Smooth muscle cell of bladder (primary cell): ENCODE measurements around the gene PCGF5. TPM values are rescaled to one million over a fixed set of nuclear protein-coding genes. Genes with fewer than 3 reads are reported as not detected.

Experiments used
- total RNA-seq: library from RNA; depleted of rRNA; stranded (reverse); fragments of >200 nt; gene quantifications from 2 replicates; pipeline ENCODE4 v1.2.3, GENCODE V29; 2014

Gene PCGF5
- 17.9 and 19.5 TPM in 2 replicates for total RNA-seq

GRCh38 chr10:91220194-91220953 is at the start of gene PCGF5:
Gene PCGF5 (plus strand): TSS chr10:91220663. CDS start chr10:91222872, 2,209 bp downstream.

Other genes starting within 250 kb of the PCGF5 start
- gene HECTD2, start 189.7 kb downstream of the PCGF5 start, total RNA-seq: 5.3 and 5.5 TPM in 2 replicates